ENCODE data around the gene ZNF8. TPM values are rescaled to one million over a fixed set of nuclear protein-coding genes. Genes with fewer than 3 reads are reported as not detected.

Gene ZNF8
- total RNA-seq, 2 experiments from 2014 or later: 7.1 to 7.8 TPM

- BruUV-seq (replicated peaks): no TSS peak
- Histone ChIP-seq H3K27ac (ENCODE audit: low read depth, low read length, poor library complexity, severe bottlenecking) (no peak overlapping the region), H3K9me2 (ENCODE audit: insufficient read depth, low read length) (no peaks in the 10 kb centered on the region), H4K20me1 (ENCODE audit: insufficient read depth, low read length) (no peaks in the 10 kb centered on the region), H3K4me1 (ENCODE audit: insufficient read depth, low read length, poor library complexity, severe bottlenecking) (no peaks in the 10 kb centered on the region), H3K36me3 (ENCODE audit: insufficient read depth, low read length) (peaks cover 78% of the 10 kb centered on the region), H3K4me3 (ENCODE audit: low read depth, low read length, poor library complexity, severe bottlenecking) (no peak overlapping the region), H2AFZ (ENCODE audit: low read length) (no peak overlapping the region), H3K4me2 (ENCODE audit: low read length) (no peak overlapping the region), H3K79me2 (ENCODE audit: insufficient read depth, low read depth, low read length) (no peaks in the 10 kb centered on the region), H3K9me3 (ENCODE audit: low read length) (peaks cover 60% of the 10 kb centered on the region)
- TF ChIP-seq EZH2phosphoT487 (IDR thresholded peaks at IDR 0.05; ENCODE audit: borderline replicate concordance, low read depth, low read length) (no peak), CTCF (conservative IDR thresholded peaks at IDR 0.05; ENCODE audit: low read length) (no peak)
- ChIA-PET CTCF (ENCODE audit: unreplicated experiment) (no interaction called here), POLR2A (no interaction called here)
- DNase-seq (ENCODE audit: low spot score): no peak
- intact Hi-C loops (cut with micrococcal nuclease; ENCODE audit: unreplicated experiment): no loop called here
Measured at GRCh38 chr19:58261600-58261967, 17.2 kb upstream of the ZNF8 start.

- H3K9me3 ChIP-seq (ENCODE audit: low read length): peaks cover 59% of the 10 kb centered on the region
- BruUV-seq (replicated peaks): TSS peak; percentile 44
- POLR2A ChIA-PET: no interaction called here
Measured at GRCh38 chr19:58261968-58262921, 16.5 kb upstream of the ZNF8 start.

More at GRCh38 chr19:58261968-58262921, 16.5 kb upstream of the ZNF8 start:
- DNase-seq (ENCODE audit: low spot score): peak; percentile 6
- H3K9me2 ChIP-seq (ENCODE audit: insufficient read depth, low read length): no peaks in the 10 kb centered on the region
- no peak overlapping the region for H3K4me2 ChIP-seq (ENCODE audit: low read length)
- H4K20me1 ChIP-seq (ENCODE audit: insufficient read depth, low read length): no peaks in the 10 kb centered on the region
- H2AFZ ChIP-seq (ENCODE audit: low read length): no peak overlapping the region
- H3K79me2 ChIP-seq (ENCODE audit: insufficient read depth, low read depth, low read length): no peaks in the 10 kb centered on the region
- TF ChIP-seq CTCF (conservative IDR thresholded peaks at IDR 0.05; ENCODE audit: low read length) (no peak), EZH2phosphoT487 (IDR thresholded peaks at IDR 0.05; ENCODE audit: borderline replicate concordance, low read depth, low read length) (no peak)
- H3K4me1 ChIP-seq (ENCODE audit: insufficient read depth, low read length, poor library complexity, severe bottlenecking): no peaks in the 10 kb centered on the region
- CTCF ChIA-PET (ENCODE audit: unreplicated experiment): no interaction called here
- intact Hi-C loops (cut with micrococcal nuclease; ENCODE audit: unreplicated experiment): no loop called here
- peaks cover 74% of the 10 kb centered on the region for H3K36me3 ChIP-seq (ENCODE audit: insufficient read depth, low read length)
- no peak overlapping the region for H3K4me3 ChIP-seq (ENCODE audit: low read depth, low read length, poor library complexity, severe bottlenecking)
- no peak overlapping the region for H3K27ac ChIP-seq (ENCODE audit: low read depth, low read length, poor library complexity, severe bottlenecking)
